Mucosa of descending colon (tissue), 3 donors: ENCODE results near the gene NASP. TPM values are rescaled to one million over a fixed set of nuclear protein-coding genes. Genes with fewer than 3 reads are reported as not detected.

Source experiments
- ATAC-seq: fragments of 200-7000 bp; cut with Tn5 transposase; one replicate; pipeline ENCODE4 v1.9.1; 2020; ENCODE audit warnings: mild to moderate bottlenecking, moderate library complexity
- DNase-seq, 3 donors: peaks; one replicate each; pipeline ENCODE4 v3.0.0-alpha.2; 2020
- H3K36me3 ChIP-seq: fragments of 200-600 bp; one replicate; pipeline ENCODE4 v1.8.0; 2021; ENCODE audit warnings: low read depth, mild to moderate bottlenecking
- H3K4me1 ChIP-seq: fragments of 200-600 bp; one replicate; pipeline ENCODE4 v1.8.0; 2021; ENCODE audit warnings: low read depth, mild to moderate bottlenecking
- H3K4me3 ChIP-seq: fragments of 200-600 bp; one replicate; pipeline ENCODE4 v1.8.0; 2021; ENCODE audit warnings: mild to moderate bottlenecking
- H3K9me3 ChIP-seq: fragments of 200-600 bp; one replicate; pipeline ENCODE4 v1.8.0; 2021; ENCODE audit warnings: mild to moderate bottlenecking
- intact Hi-C, 2 donors: fragments of 100-400 bp; cut with DNase I in 1 of 2; cut with micrococcal nuclease in 1 of 2; formaldehyde crosslinking; loops; one replicate each; pipeline versions ENCODE4 v1.11.0 to v1.11.1; 2022; cut with DNase I, micrococcal nuclease
- total RNA-seq, 3 donors: library from RNA; stranded (reverse); fragmentation: NEBNext Ultra II Directional in 2 of 3; extraction: Animal tissue kit (Norgen Biotek cat#: 25700) in 2 of 3; gene quantifications; one replicate each; pipeline versions ENCODE4 v1.2.1 to v1.2.4, GENCODE V29; 2021 to 2023
- TF ChIP-seq, protein P1 (sequence below): fragments of 200-600 bp; IDR thresholded peaks from one replicate; pipeline ENCODE4 v1.8.0; 2022; ENCODE audit warnings: antibody characterized with exemption, mild to moderate bottlenecking
- donor health status: DM: no; HTN: no; CAD: no; lungs with moderate emphysema.
- donor health status: DM: no; HTN: no; CAD: no.
- donor health status: DM: no; HTN: yes; CAD: no.

Gene NASP
- total RNA-seq, 3 donors from 2014 or later = 51.5 to 69.1 (median 60.1) TPM

DNA sequence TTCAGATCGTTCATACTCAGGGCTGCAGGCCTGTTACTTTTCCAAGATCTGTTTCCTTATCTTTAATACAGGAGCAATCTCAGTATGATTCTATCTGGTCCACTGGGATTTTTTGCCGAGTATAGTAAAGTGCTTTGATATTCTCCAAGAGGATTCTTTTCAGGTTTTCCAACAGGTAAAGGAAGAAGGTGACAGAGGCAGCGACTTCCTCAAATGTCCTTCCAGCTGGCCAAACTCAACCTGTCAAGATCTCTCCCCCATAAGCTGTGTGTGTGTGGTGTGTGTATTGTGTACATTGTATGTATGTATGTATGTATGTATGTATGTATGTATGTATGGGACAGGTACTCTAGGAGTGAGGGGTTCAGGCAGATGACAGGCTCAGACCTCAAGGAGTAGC lies 32.2 kb upstream of the NASP start:
- H3K36me3 ChIP-seq = no peaks in the 10 kb centered on the region
- H3K9me3 ChIP-seq = no peaks in the 10 kb centered on the region
- H3K4me1 ChIP-seq = peaks cover 12% of the 10 kb centered on the region
- TF ChIP-seq, protein P1, sequence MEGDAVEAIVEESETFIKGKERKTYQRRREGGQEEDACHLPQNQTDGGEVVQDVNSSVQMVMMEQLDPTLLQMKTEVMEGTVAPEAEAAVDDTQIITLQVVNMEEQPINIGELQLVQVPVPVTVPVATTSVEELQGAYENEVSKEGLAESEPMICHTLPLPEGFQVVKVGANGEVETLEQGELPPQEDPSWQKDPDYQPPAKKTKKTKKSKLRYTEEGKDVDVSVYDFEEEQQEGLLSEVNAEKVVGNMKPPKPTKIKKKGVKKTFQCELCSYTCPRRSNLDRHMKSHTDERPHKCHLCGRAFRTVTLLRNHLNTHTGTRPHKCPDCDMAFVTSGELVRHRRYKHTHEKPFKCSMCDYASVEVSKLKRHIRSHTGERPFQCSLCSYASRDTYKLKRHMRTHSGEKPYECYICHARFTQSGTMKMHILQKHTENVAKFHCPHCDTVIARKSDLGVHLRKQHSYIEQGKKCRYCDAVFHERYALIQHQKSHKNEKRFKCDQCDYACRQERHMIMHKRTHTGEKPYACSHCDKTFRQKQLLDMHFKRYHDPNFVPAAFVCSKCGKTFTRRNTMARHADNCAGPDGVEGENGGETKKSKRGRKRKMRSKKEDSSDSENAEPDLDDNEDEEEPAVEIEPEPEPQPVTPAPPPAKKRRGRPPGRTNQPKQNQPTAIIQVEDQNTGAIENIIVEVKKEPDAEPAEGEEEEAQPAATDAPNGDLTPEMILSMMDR = no peak
- no peak for ATAC-seq
- no peak overlapping the region for H3K4me3 ChIP-seq
- DNase-seq = no peak
- intact Hi-C loops = no loop called here

DNA sequence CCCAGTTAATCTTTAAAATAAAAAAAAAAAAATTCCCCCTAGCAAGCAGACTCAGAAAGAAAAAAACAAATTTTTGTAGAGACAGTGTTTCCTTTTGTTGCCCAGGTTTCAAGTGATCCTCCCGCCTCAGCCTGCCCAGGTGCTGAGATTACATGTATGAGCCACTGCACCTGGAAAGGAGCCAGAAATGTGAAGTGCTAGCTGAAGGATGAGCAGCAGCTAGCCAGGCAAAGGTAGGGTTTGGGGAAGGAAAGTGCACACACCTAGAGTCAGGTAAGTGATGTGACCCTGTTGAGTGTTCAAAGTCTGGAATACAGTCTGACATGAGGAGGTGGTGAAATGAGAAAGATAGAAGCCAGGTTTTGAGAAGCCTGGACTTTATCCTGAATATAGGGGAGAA lies 31.5 kb upstream of the NASP start:
- peaks cover 15% of the 10 kb centered on the region for H3K4me1 ChIP-seq

GRCh38 chr1:45554198-45554597 lies 29.6 kb upstream of the NASP start:
- no peak for ATAC-seq
- no peak overlapping the region for H3K4me3 ChIP-seq
- no peaks in the 10 kb centered on the region for H3K9me3 ChIP-seq
- no peak for DNase-seq
- no peaks in the 10 kb centered on the region for H3K36me3 ChIP-seq
- peaks cover 15% of the 10 kb centered on the region for H3K4me1 ChIP-seq
- TF ChIP-seq, protein P1 = no peak
- intact Hi-C loops = no loop called here

More for the DNA sequence above, 31.5 kb upstream of the NASP start:
- DNase-seq = peak in 1 of 3 donors; percentile 63
- TF ChIP-seq, protein P1 = no peak
- no peak for ATAC-seq
- Histone ChIP-seq H3K4me3 (no peak overlapping the region), H3K9me3 (no peaks in the 10 kb centered on the region), H3K36me3 (no peaks in the 10 kb centered on the region)
- intact Hi-C loops = no loop called here

- no peaks in the 10 kb centered on the region for H3K36me3 ChIP-seq
- no peak overlapping the region for H3K4me3 ChIP-seq
- peak; percentile 42 for ATAC-seq
- intact Hi-C loops = no loop called here
- H3K4me1 ChIP-seq = peaks cover 9% of the 10 kb centered on the region
- H3K9me3 ChIP-seq = no peaks in the 10 kb centered on the region
- TF ChIP-seq, protein P1 = no peak
- no peak for DNase-seq
Observed at GRCh38 chr1:45557422-45557944, 26.4 kb upstream of the NASP start.

- Histone ChIP-seq H3K36me3 (peaks cover 4% of the 10 kb centered on the region), H3K9me3 (no peaks in the 10 kb centered on the region), H3K4me1 (peaks cover 4% of the 10 kb centered on the region), H3K4me3 (no peak overlapping the region)
- TF ChIP-seq, protein P1 = no peak
- no peak for ATAC-seq
- DNase-seq = no peak
- intact Hi-C loops = no loop called here
Observed at GRCh38 chr1:45563843-45564242, 20.0 kb upstream of the NASP start.

DNA sequence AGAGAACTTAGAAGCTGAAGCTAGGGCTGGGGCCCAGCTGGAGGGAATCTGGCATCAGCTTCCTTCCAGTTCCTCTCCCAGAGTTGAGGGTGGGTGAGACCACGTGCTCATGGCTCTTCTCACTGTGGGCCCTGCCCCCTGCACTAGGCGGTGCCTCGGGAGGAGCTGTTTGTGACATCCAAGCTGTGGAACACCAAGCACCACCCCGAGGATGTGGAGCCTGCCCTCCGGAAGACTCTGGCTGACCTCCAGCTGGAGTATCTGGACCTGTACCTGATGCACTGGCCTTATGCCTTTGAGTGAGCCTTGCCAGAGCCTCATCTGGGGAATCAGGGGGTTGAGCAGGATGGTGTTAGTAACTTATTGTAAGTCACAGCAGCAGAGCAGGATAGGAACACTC lies 17.1 kb upstream of the NASP start:
- TF ChIP-seq, protein P1 = no peak
- DNase-seq = peak in 1 of 3 donors; percentile 47
- Histone ChIP-seq H3K36me3 (peaks cover 4% of the 10 kb centered on the region), H3K4me3 (no peak overlapping the region), H3K9me3 (no peaks in the 10 kb centered on the region), H3K4me1 (peaks cover 3% of the 10 kb centered on the region)
- ATAC-seq = no peak
- intact Hi-C loops = no loop called here
